H9 (cell line): ENCODE data around the gene NFKB1. TPM values are rescaled to one million over a fixed set of nuclear protein-coding genes. Genes with fewer than 3 reads are reported as not detected.

ENCODE experiments used
- DNase-seq: peaks from one replicate; pipeline ENCODE4 v3.0.0-alpha.2; 2017
- H2AFZ ChIP-seq: one replicate; pipeline ENCODE4 v1.6.1; 2013; ENCODE audit warnings: mild to moderate bottlenecking, low read length, control low read depth, moderate library complexity
- H2AK5ac ChIP-seq: 2 replicates; pipeline ENCODE4 v1.6.1; 2013; ENCODE audit warnings: low read length, control low read depth, mixed read lengths; ENCODE audit not compliant: insufficient read length
- H2BK120ac ChIP-seq: one replicate; pipeline ENCODE4 v1.6.1; 2013; ENCODE audit warnings: low read depth, mild to moderate bottlenecking, low read length, control low read depth, inconsistent platforms; ENCODE audit not compliant: poor library complexity, severe bottlenecking
- H2BK12ac ChIP-seq: 2 replicates; pipeline ENCODE4 v1.6.1; 2013; ENCODE audit warnings: low read length, control low read depth, mixed read lengths, low read depth; ENCODE audit not compliant: insufficient read length
- H2BK15ac ChIP-seq: 2 replicates; pipeline ENCODE4 v1.6.1; 2013; ENCODE audit warnings: low read depth, low read length, control low read depth
- H2BK20ac ChIP-seq: one replicate; pipeline ENCODE4 v1.6.1; 2013; ENCODE audit warnings: low read depth, mild to moderate bottlenecking, low read length, control low read depth, inconsistent platforms; ENCODE audit not compliant: poor library complexity, severe bottlenecking
- H2BK5ac ChIP-seq: 2 replicates; pipeline ENCODE4 v1.6.1; 2013; ENCODE audit warnings: low read length, control low read depth, mixed read lengths; ENCODE audit not compliant: insufficient read length
- H3K14ac ChIP-seq: 2 replicates; pipeline ENCODE4 v1.6.1; 2013; ENCODE audit warnings: low read length, control low read depth; ENCODE audit not compliant: insufficient read depth
- H3K18ac ChIP-seq: 2 replicates; pipeline ENCODE4 v1.6.1; 2013; ENCODE audit warnings: low read depth, mild to moderate bottlenecking, mixed read lengths, low read length, control low read depth; ENCODE audit not compliant: insufficient read length
- H3K23ac ChIP-seq: 2 replicates; pipeline ENCODE4 v1.6.1; 2013; ENCODE audit warnings: low read length, control low read depth, mixed read lengths, low read depth; ENCODE audit not compliant: insufficient read length
- H3K23me2 ChIP-seq: 2 replicates; pipeline ENCODE4 v1.6.1; 2013; ENCODE audit warnings: low read depth, mild to moderate bottlenecking, mixed read lengths, low read length, control low read depth; ENCODE audit not compliant: insufficient read length, poor library complexity, severe bottlenecking
- H3K27ac ChIP-seq: 2 replicates; pipeline ENCODE4 v1.5.1; 2013; ENCODE audit warnings: low read length, control low read depth, mixed read lengths, low read depth; ENCODE audit not compliant: insufficient read length
- H3K27me3 ChIP-seq: 2 replicates; pipeline ENCODE4 v1.6.1; 2013; ENCODE audit warnings: low read length, control low read depth, inconsistent platforms; ENCODE audit not compliant: insufficient read depth
- H3K4ac ChIP-seq: 2 replicates; pipeline ENCODE4 v1.6.1; 2013; ENCODE audit warnings: low read depth, mild to moderate bottlenecking, control low read depth, inconsistent platforms, low read length, moderate library complexity
- H3K4me1 ChIP-seq: 2 replicates; pipeline ENCODE4 v1.6.1; 2013; ENCODE audit warnings: low read length, control low read depth, inconsistent platforms; ENCODE audit not compliant: insufficient read depth
- H3K4me2 ChIP-seq: 2 replicates; pipeline ENCODE4 v1.6.1; 2013; ENCODE audit warnings: low read length, control low read depth, mixed read lengths; ENCODE audit not compliant: insufficient read length, insufficient read depth
- H3K56ac ChIP-seq: 2 replicates; pipeline ENCODE4 v1.6.1; 2013; ENCODE audit warnings: low read depth, mild to moderate bottlenecking, mixed read lengths, low read length, control low read depth; ENCODE audit not compliant: insufficient read length
- H3K79me1 ChIP-seq: 2 replicates; pipeline ENCODE4 v1.6.1; 2013; ENCODE audit warnings: low read depth, mild to moderate bottlenecking, moderate library complexity, low read length, control low read depth, inconsistent platforms; ENCODE audit not compliant: insufficient read depth, poor library complexity, severe bottlenecking
- H3K79me2 ChIP-seq: 2 replicates; pipeline ENCODE4 v1.6.1; 2013; ENCODE audit warnings: low read length, control low read depth, inconsistent platforms; ENCODE audit not compliant: insufficient read depth
- H3K9ac ChIP-seq: 2 replicates; pipeline ENCODE4 v1.6.1; 2013; ENCODE audit warnings: low read length, control low read depth, mixed read lengths; ENCODE audit not compliant: insufficient read length; ENCODE audit errors: extremely low read depth
- H3K9me3 ChIP-seq: one replicate; pipeline ENCODE4 v1.6.1; 2013; ENCODE audit warnings: low read depth, low read length, inconsistent platforms; ENCODE audit not compliant: control insufficient read depth
- H3T11ph ChIP-seq: one replicate; pipeline ENCODE4 v1.6.1; 2013; ENCODE audit warnings: mild to moderate bottlenecking, low read length, control low read depth, inconsistent platforms
- H4K20me1 ChIP-seq: one replicate; pipeline ENCODE4 v1.6.1; 2013; ENCODE audit not compliant: control insufficient read depth, insufficient read length, insufficient read depth
- H4K5ac ChIP-seq: 2 replicates; pipeline ENCODE4 v1.6.1; 2013; ENCODE audit warnings: low read depth, mild to moderate bottlenecking, mixed read lengths, low read length, control low read depth; ENCODE audit not compliant: insufficient read length
- H4K8ac ChIP-seq: replicated peaks from 2 replicates; pipeline ENCODE4 v1.6.1; 2013; ENCODE audit warnings: low read length, control low read depth, mixed read lengths, low read depth; ENCODE audit not compliant: insufficient read length
- H4K91ac ChIP-seq: 2 replicates; pipeline ENCODE4 v1.6.1; 2013; ENCODE audit warnings: low read depth, mild to moderate bottlenecking, moderate library complexity, mixed read lengths, low read length, control low read depth; ENCODE audit not compliant: insufficient read length
- H3K27ac Mint-ChIP-seq, 3 experiments: 2 replicates in 2 of 3; 3 replicates in 1 of 3; pipeline ENCODE4 v1.8.0; 2020 to 2021; ENCODE audit warnings: mixed read lengths in 3 of 3, mild to moderate bottlenecking in 1 of 3, moderate library complexity in 1 of 3
- H3K27me3 Mint-ChIP-seq: 2 replicates; pipeline ENCODE4 v1.8.0; 2021; ENCODE audit warnings: low read depth, mild to moderate bottlenecking, moderate library complexity, mixed read lengths
- H3K36me3 Mint-ChIP-seq, 3 experiments: 2 replicates in 2 of 3; 3 replicates in 1 of 3; pipeline ENCODE4 v1.8.0; 2020 to 2021; ENCODE audit warnings: low read depth in 3 of 3, mixed read lengths in 3 of 3; ENCODE audit not compliant: insufficient read depth in 1 of 3
- H3K4me1 Mint-ChIP-seq, 2 experiments: 2 replicates each; pipeline ENCODE4 v1.8.0; 2020; ENCODE audit warnings: mixed read lengths in 2 of 2
- H3K4me3 Mint-ChIP-seq, 2 experiments: 2 replicates in 1 of 2; 3 replicates in 1 of 2; pipeline ENCODE4 v1.8.0; 2020 to 2021; ENCODE audit warnings: mild to moderate bottlenecking in 2 of 2, mixed read lengths in 2 of 2, moderate library complexity in 1 of 2
- H3K9me3 Mint-ChIP-seq, 2 experiments: 2 replicates in 1 of 2; 3 replicates in 1 of 2; pipeline ENCODE4 v1.8.0; 2020; ENCODE audit warnings: mild to moderate bottlenecking in 2 of 2, mixed read lengths in 2 of 2, moderate library complexity in 1 of 2
- WGBS: extraction: QIAGEN DNeasy Blood & Tissue Kit; methylation state at CpG from one replicate; pipeline ENCODE4 v1.1.7; 2013; ENCODE audit warnings: missing lambda C conversion rate, low lambda C conversion rate, mixed read lengths; ENCODE audit not compliant: insufficient read length; ENCODE audit errors: extremely low coverage; 5-methylcytosine and 5-hydroxymethylcytosine counted together
- total RNA-seq: library from RNA; stranded (reverse); gene quantifications from 2 replicates; pipeline ENCODE4 v1.2.1, GENCODE V29; 2021
- TF ChIP-seq, protein P1 (sequence below): fragments of 200-600 bp; sonication (generic); conservative IDR thresholded peaks from 3 replicates; pipeline ENCODE4 v1.8.0; 2021; ENCODE audit warnings: antibody characterized with exemption, mild to moderate bottlenecking

The NFKB1 gene
- total RNA-seq, 1 experiment from 2014 or later = 5.7 TPM

DNA sequence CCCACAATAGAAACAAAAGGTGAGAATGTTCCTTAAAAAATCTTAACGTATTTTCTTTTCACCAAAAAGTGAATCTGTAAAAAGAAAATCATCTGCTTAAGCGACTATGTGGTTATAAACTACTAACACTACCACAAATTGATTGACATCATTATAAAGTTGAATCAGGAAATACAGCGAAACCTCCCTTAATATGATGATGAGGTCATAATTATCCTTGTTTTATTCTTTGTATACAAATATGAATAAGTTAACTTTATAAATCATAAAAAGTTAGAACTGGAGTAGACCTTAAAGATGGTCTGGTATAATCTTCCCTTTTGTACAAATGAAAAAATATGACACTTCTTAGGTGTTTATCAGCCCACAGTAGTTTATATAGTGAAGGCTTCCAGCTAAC lies 35.6 kb downstream of the NFKB1 start:
- H3K27me3 ChIP-seq = no peaks in the 10 kb centered on the region
- no peak overlapping the region for H4K8ac ChIP-seq
- no CpG with 5 or more reads among the region's 3 CpGs for WGBS
- Mint-ChIP-seq H3K9me3 (no peaks in the 10 kb centered on the region), H3K27ac (no peak overlapping the region), H3K4me3 (no peak overlapping the region), H3K27me3 (no peaks in the 10 kb centered on the region), H3K36me3 (no peaks in the 10 kb centered on the region), H3K4me1 (no peaks in the 10 kb centered on the region)
- no peak overlapping the region for H2BK5ac ChIP-seq
- H2BK15ac ChIP-seq = no peak overlapping the region
- no peak overlapping the region for H2BK20ac ChIP-seq
- no peak for DNase-seq
- no peak overlapping the region for H3K23ac ChIP-seq
- H3K4me2 ChIP-seq = no peak overlapping the region
- no peak overlapping the region for H4K91ac ChIP-seq
- no peak overlapping the region for H2AK5ac ChIP-seq
- H3K4me1 ChIP-seq = no peaks in the 10 kb centered on the region
- no peak overlapping the region for H2BK12ac ChIP-seq
- no peaks in the 10 kb centered on the region for H3K79me1 ChIP-seq
- H2BK120ac ChIP-seq = no peak overlapping the region
- H3K18ac ChIP-seq = no peak overlapping the region
- H3K9ac ChIP-seq = no peak overlapping the region
- H3K27ac ChIP-seq = no peak overlapping the region
- H3K79me2 ChIP-seq = no peaks in the 10 kb centered on the region
- H3K9me3 ChIP-seq = no peaks in the 10 kb centered on the region
- H3T11ph ChIP-seq = no peak overlapping the region
- no peak overlapping the region for H3K56ac ChIP-seq
- no peak overlapping the region for H3K4ac ChIP-seq
- H2AFZ ChIP-seq = no peak overlapping the region
- H3K23me2 ChIP-seq = no peaks in the 10 kb centered on the region
- no peak overlapping the region for H3K14ac ChIP-seq
- no peaks in the 10 kb centered on the region for H4K20me1 ChIP-seq
- H4K5ac ChIP-seq = no peak overlapping the region
- TF ChIP-seq, protein P1, sequence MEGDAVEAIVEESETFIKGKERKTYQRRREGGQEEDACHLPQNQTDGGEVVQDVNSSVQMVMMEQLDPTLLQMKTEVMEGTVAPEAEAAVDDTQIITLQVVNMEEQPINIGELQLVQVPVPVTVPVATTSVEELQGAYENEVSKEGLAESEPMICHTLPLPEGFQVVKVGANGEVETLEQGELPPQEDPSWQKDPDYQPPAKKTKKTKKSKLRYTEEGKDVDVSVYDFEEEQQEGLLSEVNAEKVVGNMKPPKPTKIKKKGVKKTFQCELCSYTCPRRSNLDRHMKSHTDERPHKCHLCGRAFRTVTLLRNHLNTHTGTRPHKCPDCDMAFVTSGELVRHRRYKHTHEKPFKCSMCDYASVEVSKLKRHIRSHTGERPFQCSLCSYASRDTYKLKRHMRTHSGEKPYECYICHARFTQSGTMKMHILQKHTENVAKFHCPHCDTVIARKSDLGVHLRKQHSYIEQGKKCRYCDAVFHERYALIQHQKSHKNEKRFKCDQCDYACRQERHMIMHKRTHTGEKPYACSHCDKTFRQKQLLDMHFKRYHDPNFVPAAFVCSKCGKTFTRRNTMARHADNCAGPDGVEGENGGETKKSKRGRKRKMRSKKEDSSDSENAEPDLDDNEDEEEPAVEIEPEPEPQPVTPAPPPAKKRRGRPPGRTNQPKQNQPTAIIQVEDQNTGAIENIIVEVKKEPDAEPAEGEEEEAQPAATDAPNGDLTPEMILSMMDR = no peak
